ENCODE results near the gene TTC12.

Gene TTC12, protein sequence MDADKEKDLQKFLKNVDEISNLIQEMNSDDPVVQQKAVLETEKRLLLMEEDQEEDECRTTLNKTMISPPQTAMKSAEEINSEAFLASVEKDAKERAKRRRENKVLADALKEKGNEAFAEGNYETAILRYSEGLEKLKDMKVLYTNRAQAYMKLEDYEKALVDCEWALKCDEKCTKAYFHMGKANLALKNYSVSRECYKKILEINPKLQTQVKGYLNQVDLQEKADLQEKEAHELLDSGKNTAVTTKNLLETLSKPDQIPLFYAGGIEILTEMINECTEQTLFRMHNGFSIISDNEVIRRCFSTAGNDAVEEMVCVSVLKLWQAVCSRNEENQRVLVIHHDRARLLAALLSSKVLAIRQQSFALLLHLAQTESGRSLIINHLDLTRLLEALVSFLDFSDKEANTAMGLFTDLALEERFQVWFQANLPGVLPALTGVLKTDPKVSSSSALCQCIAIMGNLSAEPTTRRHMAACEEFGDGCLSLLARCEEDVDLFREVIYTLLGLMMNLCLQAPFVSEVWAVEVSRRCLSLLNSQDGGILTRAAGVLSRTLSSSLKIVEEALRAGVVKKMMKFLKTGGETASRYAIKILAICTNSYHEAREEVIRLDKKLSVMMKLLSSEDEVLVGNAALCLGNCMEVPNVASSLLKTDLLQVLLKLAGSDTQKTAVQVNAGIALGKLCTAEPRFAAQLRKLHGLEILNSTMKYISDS

DNA sequence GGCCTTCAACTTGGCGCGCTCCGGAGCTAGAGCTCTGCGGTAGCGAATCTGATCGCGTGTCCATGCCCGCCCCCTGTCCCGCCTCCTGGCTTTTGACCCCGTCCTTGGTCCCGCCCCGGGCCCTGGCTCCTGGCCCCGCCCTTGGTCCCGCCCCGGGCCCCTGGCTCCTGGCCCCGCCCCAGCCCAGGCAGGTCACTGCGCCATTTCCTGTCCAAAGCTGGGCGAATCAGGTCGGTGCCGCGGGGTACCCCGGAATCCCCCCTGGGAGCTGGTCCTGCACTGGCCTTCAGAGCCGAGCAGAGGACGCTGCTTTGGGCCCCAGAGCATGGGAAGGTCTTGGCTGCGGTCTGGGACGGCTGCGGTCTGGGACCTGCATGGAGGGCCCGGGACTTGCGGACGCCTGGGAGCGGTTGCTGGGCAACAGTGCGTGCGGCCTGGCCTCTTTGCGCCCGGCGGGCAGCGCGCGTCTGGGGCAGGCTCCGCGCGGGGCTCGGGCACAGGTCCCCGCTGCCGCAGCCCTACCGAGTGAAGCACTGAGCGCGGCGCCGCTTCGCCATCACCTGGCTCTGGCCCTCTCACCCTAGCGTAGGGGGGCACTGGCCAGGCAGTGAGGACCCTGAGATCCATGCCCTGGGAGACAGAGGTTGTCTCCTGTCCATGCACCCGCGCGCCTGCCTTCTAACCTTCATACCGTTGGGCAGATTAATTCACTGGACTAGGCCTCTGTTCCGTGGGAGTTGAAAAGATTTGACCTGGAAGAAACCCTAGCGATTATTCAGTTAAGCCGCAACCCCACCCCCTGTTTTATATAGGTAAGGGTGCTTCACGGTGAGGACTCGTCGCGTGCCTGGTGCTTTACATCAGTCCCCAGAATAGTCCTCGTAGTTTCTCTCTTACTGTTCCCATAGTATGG is at the start of gene TTC12:
TTC12 (plus strand) TSS at position 195 of the 913 bp plus-strand sequence. CDS start 1,675 bp downstream, outside the sequence.
- H3K27ac Mint-ChIP-seq, result peak within 1 kb of the TSS; percentile 82
- H3K4me3 Mint-ChIP-seq, result peak within 1 kb of the TSS; percentile 82
- H3K4me1 Mint-ChIP-seq (ENCODE audit: low read depth), result peaks cover 21% of the 10 kb centered on the region
- H3K27me3 Mint-ChIP-seq, result no peaks in the 10 kb centered on the region
- H3K9me3 Mint-ChIP-seq, result no peaks in the 10 kb centered on the region
- peaks cover 23% of the 10 kb centered on the region for H3K36me3 Mint-ChIP-seq (ENCODE audit: low read depth)

DNA sequence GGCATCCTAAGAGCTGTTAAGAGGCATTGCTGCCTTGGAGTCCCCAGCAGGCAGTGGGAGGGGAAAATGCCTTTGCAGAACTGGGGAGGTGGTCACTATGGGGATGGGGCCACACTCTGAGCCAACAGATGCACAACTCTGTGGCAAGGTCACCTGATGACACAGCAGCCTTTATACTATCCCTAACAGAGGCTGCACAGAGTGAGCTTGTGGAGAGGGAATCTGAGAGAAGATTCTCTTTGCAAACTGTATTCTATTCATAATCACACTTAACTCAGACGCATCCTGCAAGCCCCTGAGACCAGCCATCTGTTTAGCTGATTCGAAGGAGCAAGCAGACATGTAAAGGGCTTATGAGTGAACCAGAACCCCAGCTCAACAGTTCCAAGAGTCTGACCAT is 49.0 kb upstream of the TTC12 start:
- Mint-ChIP-seq H3K4me1 (ENCODE audit: low read depth) (no peaks in the 10 kb centered on the region), H3K9me3 (no peaks in the 10 kb centered on the region), H3K36me3 (ENCODE audit: low read depth) (no peaks in the 10 kb centered on the region), H3K27me3 (no peaks in the 10 kb centered on the region), H3K27ac (no peak overlapping the region), H3K4me3 (no peak overlapping the region)

DNA sequence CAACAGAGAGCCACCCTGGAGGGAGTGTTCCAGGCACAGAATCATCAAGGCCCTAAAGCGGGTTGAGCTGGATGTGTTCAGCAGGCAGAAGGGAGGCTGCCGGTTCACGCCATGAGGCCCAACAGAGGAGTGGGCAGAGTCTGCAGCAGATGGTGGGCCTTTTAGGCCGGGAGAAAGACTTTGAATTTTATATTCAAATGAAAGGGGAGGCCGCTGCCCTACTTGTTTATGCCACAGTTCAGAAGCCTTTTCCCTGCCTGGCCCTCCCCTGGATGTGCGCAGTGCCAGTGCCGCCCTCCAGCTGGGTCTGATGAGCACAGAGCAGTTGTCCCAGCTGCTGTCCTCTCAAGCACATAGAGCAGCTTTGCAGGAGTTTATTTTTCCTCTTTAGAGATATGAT is 46.9 kb upstream of the TTC12 start:
- Mint-ChIP-seq H3K9me3 (no peaks in the 10 kb centered on the region), H3K27ac (no peak overlapping the region), H3K36me3 (ENCODE audit: low read depth) (no peaks in the 10 kb centered on the region), H3K4me3 (no peak overlapping the region), H3K27me3 (no peaks in the 10 kb centered on the region), H3K4me1 (ENCODE audit: low read depth) (no peaks in the 10 kb centered on the region)

DNA sequence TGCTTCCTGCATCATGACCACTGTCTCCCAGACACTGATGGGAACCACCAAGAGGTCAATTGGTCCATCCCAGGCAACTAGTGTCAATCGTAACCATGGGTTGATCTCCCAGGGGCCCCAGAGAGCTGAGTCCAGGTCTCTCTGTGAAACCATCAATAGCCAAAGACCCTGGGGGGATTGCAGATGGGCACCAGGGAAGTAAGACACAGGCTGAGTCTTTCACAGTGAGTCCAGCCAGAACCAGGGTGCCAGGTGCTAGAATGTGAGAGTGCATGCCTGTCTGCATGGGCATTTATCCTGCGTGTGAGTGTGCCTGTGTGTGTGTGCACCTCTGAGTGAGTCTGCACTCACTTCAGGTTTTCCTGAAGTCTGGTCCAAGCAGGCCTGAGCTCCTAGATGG is 45.3 kb upstream of the TTC12 start:
- Mint-ChIP-seq H3K27me3 (no peaks in the 10 kb centered on the region), H3K4me3 (no peak overlapping the region), H3K9me3 (no peaks in the 10 kb centered on the region), H3K36me3 (ENCODE audit: low read depth) (no peaks in the 10 kb centered on the region), H3K4me1 (ENCODE audit: low read depth) (no peaks in the 10 kb centered on the region), H3K27ac (no peak overlapping the region)

DNA sequence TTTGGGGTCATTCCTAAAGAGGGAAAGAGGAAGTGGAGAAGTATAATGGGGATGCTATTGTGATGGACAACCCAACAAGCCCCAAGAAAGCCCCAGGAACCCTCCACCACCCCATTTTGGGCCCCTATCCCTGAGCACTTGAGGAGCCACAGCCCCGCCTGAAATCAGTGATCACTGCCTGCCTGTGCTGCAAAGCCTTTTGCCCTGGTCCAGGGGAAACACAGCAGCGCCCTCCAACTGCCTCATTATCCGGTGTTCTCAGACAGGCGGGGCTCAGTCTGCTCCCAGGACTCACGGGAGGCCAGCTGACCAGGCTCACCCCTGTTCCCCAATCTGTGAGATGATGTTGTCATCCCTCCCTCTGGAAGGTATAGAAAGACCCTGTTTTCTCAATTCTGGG is 44.7 kb upstream of the TTC12 start:
- Mint-ChIP-seq H3K36me3 (ENCODE audit: low read depth) (no peaks in the 10 kb centered on the region), H3K27ac (no peak overlapping the region), H3K9me3 (no peaks in the 10 kb centered on the region), H3K27me3 (no peaks in the 10 kb centered on the region), H3K4me3 (no peak overlapping the region), H3K4me1 (ENCODE audit: low read depth) (no peaks in the 10 kb centered on the region)

DNA sequence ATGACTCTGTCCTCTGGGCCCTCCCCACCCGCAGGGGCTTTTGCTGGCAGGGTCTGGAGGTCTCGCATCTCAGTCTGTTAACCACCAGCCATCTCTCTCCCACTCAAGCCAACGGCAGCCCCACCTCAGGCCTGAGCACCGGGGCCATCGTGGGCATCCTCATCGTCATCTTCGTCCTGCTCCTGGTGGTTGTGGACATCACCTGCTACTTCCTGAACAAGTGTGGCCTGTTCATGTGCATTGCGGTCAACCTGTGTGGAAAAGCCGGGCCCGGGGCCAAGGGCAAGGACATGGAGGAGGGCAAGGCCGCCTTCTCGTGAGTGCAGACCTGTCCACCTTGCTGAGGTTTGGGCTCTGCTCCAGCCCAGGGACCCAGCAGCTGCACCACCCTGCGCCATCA is 44.3 kb upstream of the TTC12 start:
- H3K27ac Mint-ChIP-seq, result no peak overlapping the region
- H3K4me3 Mint-ChIP-seq, result no peak overlapping the region
- no peaks in the 10 kb centered on the region for H3K4me1 Mint-ChIP-seq (ENCODE audit: low read depth)
- no peaks in the 10 kb centered on the region for H3K36me3 Mint-ChIP-seq (ENCODE audit: low read depth)
- no peaks in the 10 kb centered on the region for H3K9me3 Mint-ChIP-seq
- H3K27me3 Mint-ChIP-seq, result no peaks in the 10 kb centered on the region

DNA sequence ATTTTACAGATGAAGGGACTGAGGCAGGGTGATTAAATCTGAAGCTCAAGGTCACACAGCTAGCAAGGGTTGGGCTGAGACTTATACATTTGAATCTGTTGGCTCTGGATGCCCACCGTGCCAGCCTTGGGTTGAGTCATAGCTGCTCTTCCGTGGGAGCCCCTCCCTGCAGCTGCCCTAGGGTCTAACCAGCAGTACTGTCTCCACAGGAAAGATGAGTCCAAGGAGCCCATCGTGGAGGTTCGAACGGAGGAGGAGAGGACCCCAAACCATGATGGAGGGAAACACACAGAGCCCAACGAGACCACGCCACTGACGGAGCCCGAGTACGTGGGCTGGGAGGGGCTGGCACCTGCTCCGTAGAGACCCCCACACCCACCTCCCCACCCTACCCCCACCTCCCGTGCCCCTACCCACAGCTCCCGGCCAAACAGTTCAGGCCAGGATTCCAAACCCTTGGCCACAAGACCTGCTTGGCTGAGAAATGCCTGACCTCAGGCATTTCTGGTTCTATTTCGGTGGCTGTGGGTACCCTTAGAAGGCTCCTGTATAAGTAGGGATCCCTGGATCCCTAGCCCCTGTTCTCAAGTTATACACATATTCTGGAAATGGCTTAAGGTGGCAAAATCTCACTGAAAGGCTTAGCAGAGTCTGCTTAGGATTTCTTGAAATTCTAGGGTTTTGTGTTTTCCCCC is 42.7 kb upstream of the TTC12 start:
- Mint-ChIP-seq H3K9me3 (no peaks in the 10 kb centered on the region), H3K27ac (no peak overlapping the region), H3K27me3 (no peaks in the 10 kb centered on the region), H3K4me1 (ENCODE audit: low read depth) (no peaks in the 10 kb centered on the region), H3K36me3 (ENCODE audit: low read depth) (no peaks in the 10 kb centered on the region), H3K4me3 (no peak overlapping the region)

DNA sequence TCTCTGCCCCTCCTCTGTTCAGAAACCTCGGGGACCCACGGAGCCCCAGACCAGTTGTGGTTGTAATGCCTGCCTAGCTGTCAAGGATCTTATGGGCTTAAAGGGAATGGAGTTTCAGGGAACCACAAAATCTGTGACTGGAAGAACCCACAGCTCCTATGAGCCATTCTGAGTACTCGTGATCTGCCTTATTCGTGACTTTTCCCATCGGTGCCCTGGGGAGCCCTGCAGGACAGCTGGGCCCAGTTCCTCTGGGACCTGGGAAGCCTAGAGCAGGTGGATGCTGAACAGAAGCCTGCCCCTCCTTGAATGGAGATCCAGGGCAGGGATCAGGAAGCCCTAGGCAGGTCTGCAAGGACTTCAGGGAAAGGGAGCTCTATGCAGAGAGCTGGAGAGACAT is 42.1 kb upstream of the TTC12 start:
- Mint-ChIP-seq H3K36me3 (ENCODE audit: low read depth) (no peaks in the 10 kb centered on the region), H3K27ac (no peak overlapping the region), H3K4me3 (no peak overlapping the region), H3K27me3 (no peaks in the 10 kb centered on the region), H3K4me1 (ENCODE audit: low read depth) (no peaks in the 10 kb centered on the region), H3K9me3 (no peaks in the 10 kb centered on the region)

DNA sequence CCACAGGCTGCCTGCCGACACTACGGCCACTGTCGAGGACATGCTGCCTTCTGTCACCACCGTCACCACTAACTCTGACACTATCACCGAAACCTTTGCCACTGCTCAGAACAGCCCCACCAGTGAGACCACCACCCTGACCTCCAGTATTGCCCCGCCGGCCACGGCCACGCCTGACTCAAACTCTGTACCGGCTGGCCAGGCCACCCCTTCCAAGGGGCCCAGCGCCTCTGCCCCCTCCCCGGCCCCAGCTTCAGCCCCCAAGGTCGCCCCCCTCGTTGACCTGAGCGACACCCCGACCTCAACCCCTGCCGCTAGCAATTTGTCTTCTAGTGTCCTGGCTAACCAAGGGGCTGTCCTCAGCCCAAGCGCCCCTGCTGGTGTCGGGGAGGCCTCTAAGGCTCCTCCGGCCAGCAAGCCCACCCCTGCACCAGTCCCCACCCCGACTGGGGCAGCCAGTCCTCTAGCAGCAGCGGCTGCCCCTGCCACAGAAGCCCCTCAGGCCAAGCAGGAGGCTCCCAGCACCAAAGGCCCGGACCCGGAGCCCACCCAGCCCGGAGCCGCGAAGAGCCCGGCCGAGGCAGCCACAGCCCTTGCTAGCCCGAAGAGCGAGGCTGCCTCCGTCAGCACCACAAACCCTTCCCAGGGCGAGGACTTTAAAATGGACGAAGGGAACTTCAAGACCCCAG is 41.3 kb upstream of the TTC12 start:
- H3K9me3 Mint-ChIP-seq, result no peaks in the 10 kb centered on the region
- H3K27ac Mint-ChIP-seq, result no peak overlapping the region
- H3K27me3 Mint-ChIP-seq, result no peaks in the 10 kb centered on the region
- H3K4me3 Mint-ChIP-seq, result no peak overlapping the region
- no peaks in the 10 kb centered on the region for H3K36me3 Mint-ChIP-seq (ENCODE audit: low read depth)
- no peaks in the 10 kb centered on the region for H3K4me1 Mint-ChIP-seq (ENCODE audit: low read depth)

DNA sequence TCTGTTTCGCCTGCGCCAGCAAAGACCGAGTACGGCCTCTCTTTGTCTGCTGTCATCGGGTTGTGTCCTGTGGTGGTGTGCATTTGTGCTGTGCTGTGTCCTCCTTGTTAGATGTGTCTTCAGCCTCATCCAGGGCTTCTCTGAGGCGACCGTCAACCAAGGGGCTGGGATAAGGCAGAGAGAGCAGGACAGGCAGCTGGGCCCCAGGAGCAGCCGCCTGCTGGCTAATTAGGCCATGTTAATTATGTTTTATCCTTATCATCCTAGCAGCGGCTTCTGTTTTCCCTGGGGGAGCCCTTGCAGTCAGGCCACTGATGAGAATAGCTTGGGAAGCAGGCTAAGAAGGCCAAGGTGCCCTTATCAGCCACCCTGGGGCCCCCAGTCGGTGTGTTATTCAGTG is 40.7 kb upstream of the TTC12 start:
- Mint-ChIP-seq H3K27me3 (no peaks in the 10 kb centered on the region), H3K4me1 (ENCODE audit: low read depth) (no peaks in the 10 kb centered on the region), H3K4me3 (no peak overlapping the region), H3K36me3 (ENCODE audit: low read depth) (no peaks in the 10 kb centered on the region), H3K27ac (no peak overlapping the region), H3K9me3 (no peaks in the 10 kb centered on the region)

DNA sequence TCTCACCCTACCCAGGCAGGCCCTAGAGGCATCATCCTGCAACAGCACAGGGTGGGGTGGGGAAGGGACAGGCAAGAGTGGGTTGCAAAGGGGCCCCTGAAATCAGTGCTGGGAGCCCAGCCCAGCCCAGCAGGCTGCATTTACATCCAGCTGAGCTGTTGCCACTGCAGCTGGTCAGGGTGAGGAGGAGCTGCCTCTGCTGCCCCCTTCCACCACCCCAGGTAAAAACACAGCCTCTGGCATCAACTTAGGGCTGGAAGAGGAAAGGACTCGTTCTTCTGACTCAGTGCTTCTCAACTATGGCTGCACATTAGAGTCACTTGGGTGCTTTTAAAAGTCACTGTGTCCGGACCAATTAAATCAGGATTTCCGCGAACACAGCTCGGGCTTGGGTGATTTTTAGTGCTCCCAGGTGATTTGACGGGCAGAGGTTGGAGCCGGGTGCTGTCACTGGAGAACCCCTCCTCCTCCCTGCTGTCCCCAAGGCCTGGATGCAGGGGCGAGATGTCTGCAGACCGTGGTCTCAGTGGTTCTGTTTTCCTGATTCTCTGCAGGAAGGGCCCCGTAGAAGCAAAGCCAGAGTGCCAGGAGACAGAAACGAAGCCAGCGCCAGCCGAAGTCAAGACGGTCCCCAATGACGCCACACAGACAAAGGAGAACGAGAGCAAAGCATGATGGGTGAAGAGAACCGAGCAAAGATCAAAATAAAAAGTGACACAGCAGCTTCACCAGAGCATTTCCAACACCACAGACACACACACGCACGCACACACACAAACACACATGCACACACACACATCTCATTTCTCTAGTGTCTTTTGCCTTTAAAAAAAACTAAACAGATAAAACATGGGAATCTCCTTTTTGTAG is 39.4 kb upstream of the TTC12 start:
- H3K36me3 Mint-ChIP-seq (ENCODE audit: low read depth), result no peaks in the 10 kb centered on the region
- H3K9me3 Mint-ChIP-seq, result no peaks in the 10 kb centered on the region
- no peak overlapping the region for H3K4me3 Mint-ChIP-seq
- no peaks in the 10 kb centered on the region for H3K27me3 Mint-ChIP-seq
- H3K27ac Mint-ChIP-seq, result no peak overlapping the region
- H3K4me1 Mint-ChIP-seq (ENCODE audit: low read depth), result no peaks in the 10 kb centered on the region

DNA sequence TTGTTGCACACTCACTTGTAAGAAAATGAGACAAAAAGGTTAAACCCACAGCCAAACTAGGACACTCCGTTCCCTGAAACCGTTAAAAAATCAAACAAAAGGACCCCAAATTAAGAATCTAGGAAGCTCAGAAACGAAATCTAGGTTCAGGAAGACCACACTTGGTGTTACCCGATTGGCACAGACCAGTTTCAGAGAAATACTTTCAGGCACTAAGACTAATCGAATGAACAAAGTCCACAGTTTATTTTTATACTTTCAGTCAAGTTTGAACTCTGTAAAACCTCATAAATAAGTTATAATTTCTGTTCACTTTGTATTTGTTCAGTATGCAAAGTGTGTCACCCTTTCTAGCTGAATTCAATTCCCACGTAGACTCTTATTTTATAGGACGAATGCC is 38.8 kb upstream of the TTC12 start:
- no peaks in the 10 kb centered on the region for H3K27me3 Mint-ChIP-seq
- H3K4me1 Mint-ChIP-seq (ENCODE audit: low read depth), result no peaks in the 10 kb centered on the region
- no peak overlapping the region for H3K4me3 Mint-ChIP-seq
- no peak overlapping the region for H3K27ac Mint-ChIP-seq
- H3K36me3 Mint-ChIP-seq (ENCODE audit: low read depth), result no peaks in the 10 kb centered on the region
- H3K9me3 Mint-ChIP-seq, result no peaks in the 10 kb centered on the region

DNA sequence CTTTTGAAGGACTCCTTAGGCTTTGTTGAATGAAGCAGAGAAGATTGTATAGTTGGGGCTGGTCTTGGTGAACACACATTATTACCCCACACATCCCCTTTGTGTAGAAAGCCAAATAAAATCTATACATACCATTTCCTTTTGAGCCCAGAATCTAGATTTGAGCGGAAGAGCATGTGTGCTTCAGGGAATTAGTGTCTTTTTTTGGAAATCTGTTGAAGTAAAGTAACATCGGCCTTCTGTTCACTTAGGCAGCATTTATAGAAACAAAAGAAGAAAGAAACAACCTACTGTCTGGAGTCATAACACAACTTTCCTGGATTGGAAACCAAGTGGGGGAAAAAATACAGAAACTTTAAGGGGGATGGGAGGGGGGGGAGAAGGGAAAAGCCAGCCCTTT is 37.9 kb upstream of the TTC12 start:
- H3K9me3 Mint-ChIP-seq, result no peaks in the 10 kb centered on the region
- no peak overlapping the region for H3K27ac Mint-ChIP-seq
- no peak overlapping the region for H3K4me3 Mint-ChIP-seq
- no peaks in the 10 kb centered on the region for H3K36me3 Mint-ChIP-seq (ENCODE audit: low read depth)
- no peaks in the 10 kb centered on the region for H3K27me3 Mint-ChIP-seq
- no peaks in the 10 kb centered on the region for H3K4me1 Mint-ChIP-seq (ENCODE audit: low read depth)
